Activated CD4-positive, alpha-beta T cell treated with anti-CD3 and anti-CD28 coated beads, Interleukin-2, amount 50 U/mL, for 1 hour (primary cell): Measurements from ENCODE around the gene YJU2.
A peak's percentile ranks its signal among the peaks of the same experiment; 100 is the strongest.
"Not testable (repeated sequence)": the region's sequence is repeated elsewhere in the genome, so short reads cannot be mapped to it uniquely, and the experiment has no call there.

Source experiments
- DNase-seq: peaks from one replicate; pipeline ENCODE4 v3.0.0-alpha.2; 2020

The YJU2 gene

GRCh38 chr19:4246767-4247593, at the start of gene YJU2:
TSS of gene YJU2 (plus strand) at chr19:4247080. CDS start at chr19:4247147, 67 bp downstream.
- peak; percentile 99 for DNase-seq

- DNase-seq: no peak
These were observed 49.7 kb upstream of the YJU2 start for GRCh38 chr19:4197228-4197624.

DNA sequence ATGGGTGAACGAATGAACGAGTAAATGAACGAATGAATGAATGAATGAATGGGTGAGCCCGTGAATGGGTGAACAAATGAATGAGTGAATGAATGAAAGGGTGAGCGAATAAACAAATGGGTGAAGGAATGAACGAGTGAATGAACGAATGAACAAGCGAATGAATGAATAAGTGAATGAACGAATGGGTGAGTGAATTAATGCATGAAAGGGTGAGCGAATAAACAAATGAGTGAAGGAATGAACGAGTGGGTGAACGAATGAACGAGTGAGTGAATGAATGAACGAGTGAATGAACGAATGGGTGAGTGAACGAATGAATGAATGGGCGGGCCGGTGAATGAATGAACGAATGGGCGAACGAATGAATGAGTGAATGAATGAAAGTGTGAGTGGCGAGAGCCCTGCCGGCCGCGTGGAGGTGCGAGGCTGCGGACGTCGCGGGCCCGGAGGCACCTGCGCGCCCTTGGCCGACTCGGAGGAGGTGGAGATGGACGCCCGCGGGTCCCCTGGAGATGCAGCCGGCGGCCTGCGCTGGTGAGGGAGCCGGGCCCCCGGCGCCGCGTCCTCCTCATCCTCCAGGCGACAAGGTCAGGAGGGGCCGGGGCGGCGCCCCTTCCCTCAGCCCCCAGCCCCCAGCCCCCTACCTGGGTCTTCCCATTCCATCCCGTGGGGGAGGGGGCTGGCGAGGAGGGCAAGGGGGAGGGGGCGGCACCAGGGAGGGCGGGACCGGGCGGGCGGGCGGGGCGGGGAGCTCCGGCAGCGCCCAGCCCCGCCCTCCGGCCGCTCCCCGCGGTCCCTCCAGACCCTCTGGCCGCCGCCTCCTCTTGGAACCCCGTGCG, 49.0 kb upstream of the YJU2 start:
- no peak for DNase-seq

DNA sequence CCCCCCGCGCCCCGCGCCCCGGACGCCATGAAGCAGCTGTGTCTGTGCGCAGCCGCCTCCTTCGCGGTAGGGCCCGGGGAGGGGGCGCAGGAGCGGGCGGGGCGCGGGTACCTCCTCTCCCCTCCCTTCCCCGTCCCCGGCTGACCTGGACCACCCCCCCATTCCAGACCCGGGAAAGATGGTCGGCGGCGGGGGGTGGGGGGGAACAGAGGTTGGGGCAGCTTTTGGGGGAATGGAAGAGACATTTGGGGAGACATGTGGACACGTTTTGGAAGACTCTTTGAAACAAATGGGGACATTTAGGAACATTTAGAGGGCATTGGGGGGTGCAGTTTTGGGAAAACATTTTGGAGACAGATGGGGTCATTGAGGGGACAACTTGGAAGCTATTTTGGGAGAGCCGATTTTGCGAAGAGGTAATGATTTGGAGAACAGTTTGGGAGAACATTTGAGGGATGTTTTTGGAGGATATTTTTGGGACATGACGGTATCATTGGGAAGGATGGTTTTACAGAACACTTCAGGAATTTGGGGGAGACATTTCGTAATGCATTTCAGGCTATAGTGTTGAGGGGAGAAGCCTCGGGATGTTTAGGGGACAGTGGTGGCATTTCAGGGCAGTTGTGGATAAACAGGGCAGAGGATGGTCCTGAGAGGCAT, 48.3 kb upstream of the YJU2 start:
- no peak for DNase-seq

DNA sequence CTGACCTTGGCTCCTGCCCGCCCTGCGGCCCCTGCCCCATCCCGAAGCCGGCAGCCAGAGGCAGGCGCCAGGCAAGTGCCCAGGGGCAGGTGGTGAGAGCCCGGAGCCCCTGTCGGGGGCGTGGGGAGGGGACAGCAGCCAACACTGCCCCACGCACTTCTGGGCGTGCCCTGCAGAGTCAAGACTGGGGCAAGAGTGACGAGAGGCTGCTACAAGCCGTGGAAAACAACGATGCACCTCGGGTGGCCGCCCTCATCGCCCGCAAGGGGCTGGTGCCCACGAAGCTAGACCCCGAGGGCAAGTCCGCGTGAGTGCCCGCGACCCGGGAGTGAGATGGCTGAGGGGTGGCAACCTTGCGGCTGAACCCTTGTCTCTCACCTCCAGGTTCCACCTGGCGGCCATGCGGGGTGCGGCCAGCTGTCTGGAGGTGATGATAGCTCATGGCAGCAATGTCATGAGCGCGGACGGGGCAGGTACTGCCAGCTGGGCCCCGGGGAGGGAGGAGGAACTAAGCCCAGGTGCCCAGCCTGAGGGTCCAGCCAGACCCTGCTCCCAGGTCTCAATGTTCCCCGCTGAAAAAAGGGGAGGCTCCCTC, 47.1 kb upstream of the YJU2 start:
- DNase-seq: no peak

DNA sequence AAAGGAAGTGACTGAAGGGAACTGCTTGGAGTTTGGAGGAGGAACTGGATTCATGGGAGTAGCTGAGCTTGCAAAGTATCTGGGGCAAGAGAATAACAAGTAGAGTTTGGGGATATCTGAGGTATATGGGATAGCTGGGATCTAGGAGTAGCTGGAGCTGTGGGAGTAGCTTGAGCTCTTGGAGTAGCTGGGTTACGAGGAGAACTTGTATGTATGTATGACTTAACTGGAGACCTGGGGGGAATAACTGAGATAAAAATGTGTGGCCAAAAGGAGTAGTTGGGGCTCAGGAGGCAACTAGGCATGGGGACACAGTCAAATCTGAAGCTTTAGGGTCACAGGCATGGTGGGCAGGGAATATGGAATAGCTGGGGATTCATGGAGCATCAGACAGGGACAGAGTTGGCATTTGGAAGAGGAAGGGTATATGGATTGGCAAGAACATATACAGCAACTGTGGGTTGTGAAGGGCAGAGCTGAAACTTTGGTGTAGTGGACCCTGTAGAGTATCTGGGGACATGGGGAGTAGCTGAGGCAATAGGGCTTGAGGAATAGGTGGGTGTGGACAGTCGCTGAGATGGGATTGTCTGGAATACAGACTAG, 45.8 kb upstream of the YJU2 start:
- no peak for DNase-seq

GRCh38 chr19:4201798-4202197, 45.1 kb upstream of the YJU2 start:
- no peak for DNase-seq

DNA sequence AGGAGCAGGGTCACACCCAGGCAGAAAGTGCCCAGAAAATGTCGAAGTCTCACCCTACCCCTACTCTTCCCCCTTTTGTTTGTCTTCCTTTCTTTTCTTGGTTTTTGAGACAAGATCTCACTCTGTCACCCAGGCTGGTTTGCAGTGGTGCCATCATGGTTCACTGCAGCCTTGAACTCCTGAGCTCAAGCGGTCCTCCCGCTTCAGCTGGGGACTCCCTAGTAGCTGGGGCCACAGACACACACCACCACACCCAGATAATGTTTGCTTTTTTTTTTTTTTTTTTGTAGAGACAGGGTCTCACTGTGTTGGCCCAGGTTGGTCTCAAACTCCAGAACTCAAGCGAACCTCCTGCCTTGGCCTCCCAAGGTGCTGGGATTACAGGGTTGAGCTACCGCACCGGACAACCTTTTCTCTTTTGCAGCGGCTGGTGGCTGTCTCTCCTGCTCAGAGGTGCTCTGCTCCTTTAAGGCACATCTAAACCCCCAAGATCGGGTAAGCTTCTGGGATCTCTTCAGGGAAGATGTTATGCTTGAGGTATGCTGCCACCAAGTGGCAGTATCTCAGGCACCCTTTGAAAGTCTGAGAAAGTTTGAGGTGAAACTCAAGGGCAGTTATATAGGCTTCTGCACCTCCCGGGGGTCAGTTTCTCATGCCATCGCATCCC, 39.9 kb upstream of the YJU2 start:
- DNase-seq: no peak

DNA sequence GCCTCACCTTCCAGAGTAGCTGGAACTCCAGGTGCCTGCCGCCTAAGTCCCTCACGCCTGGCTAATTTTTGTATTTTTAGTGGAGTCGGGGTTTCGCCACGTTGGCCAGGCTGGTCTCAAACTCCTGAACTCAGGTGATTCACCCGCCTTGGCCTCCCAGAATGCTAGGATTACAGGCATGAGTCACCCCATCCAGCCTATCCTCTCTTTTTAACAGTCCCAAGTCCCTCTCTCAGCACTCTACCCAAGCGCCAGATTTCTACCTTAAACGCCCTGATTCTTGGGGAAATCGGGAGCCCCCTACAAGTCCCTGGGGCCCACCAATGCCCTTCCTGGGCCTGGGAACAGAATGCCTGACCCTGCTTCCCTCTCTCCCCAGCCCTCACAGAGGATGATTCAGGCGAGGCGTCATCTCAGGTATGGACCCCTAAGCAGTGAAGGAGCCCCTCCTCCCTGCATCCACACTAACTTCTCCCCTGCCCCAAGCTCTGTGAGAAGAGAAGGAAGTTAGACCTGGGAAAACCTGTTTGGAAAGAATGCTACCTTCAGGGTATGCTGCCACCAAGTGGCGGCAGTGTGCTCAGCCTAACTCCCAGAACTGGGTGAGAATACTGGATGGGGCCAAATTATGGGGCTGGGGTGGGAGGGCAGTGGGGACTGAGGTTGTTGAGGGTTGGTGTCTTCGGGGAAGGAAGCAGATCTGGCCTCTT, 38.3 kb upstream of the YJU2 start:
- no peak for DNase-seq

- no peak for DNase-seq
These were observed 36.6 kb upstream of the YJU2 start for GRCh38 chr19:4210166-4210731.

DNA sequence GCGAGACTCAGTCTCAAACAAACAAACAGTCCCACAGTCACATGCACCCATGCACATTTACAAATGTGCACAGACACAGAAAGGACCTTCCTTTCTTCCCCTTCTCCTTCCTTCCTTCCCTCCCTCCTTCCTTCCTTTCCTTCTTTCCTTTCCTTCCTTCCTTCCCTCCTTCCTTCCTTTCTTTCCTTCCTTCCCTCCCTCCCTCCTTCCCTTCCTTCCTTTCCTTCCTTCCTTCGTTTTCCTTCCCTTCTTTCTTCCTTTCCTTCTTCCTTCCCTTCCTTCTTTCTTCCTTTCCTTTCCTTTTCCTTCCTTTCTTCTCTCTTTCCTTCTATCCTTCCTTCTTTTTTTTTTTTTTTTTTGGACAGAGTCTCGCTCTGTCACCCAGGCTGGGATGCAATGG, 33.8 kb upstream of the YJU2 start:
- DNase-seq: no peak

DNA sequence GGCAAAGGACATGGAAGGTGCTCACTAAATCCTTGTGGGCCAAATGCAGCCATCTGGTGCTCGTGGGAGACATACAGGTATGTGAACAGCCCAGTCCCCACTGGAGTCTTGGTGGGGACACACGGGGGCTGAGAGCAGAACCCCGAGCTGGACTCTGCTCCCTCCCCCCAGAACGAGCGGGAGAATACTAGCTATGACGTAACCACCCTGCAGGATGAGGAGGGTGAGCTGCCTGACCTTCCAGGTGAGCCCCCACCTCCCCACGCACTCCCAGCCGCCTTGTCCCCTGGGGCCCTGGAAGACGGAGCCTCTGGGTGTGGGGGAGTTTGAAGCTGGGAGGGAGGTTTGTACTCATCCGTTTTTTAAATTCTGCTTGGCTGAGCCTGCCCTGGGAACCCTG, 31.1 kb upstream of the YJU2 start:
- DNase-seq: no peak

GRCh38 chr19:4216846-4217245, 30.0 kb upstream of the YJU2 start:
- no peak for DNase-seq

DNA sequence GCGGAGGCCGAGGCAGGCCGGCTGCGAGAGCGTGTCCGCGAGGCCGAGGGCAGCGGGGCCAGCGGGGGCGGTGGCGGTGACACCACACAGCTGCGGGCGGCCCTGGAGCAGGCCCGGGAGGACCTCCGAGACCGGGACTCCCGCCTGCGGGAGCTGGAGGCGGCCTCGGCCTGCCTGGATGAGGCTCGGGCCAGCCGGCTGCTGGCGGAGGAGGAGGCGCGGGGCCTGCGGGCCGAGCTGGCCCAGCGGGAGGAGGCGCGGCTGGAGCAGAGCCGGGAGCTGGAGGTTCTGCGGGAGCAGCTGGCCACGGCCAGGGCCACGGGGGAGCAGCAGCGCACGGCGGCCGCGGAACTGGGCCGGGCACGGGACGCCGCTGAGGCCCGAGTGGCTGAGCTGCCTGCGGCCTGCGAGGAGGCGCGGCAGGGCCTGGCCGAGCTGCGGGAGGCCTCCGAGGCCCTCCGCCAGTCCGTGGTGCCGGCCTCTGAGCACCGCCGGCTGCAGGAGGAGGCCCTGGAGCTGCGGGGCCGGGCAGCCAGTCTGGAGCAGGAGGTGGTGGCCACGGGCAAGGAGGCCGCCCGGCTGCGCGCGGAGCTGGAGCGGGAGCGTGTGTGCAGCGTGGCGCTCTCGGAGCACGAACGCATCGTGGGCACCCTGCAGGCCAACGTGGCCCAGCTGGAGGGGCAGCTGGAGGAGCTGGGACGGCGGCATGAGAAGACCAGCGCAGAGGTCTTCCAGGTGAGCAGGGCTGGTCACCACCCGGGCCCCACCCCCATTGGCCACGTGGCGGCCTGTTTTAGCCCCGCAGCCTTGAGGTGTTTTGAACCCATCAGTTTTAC, 29.2 kb upstream of the YJU2 start:
- DNase-seq: no peak

- not testable (repeated sequence) for DNase-seq
These were observed 28.4 kb upstream of the YJU2 start for GRCh38 chr19:4218523-4218922.

DNA sequence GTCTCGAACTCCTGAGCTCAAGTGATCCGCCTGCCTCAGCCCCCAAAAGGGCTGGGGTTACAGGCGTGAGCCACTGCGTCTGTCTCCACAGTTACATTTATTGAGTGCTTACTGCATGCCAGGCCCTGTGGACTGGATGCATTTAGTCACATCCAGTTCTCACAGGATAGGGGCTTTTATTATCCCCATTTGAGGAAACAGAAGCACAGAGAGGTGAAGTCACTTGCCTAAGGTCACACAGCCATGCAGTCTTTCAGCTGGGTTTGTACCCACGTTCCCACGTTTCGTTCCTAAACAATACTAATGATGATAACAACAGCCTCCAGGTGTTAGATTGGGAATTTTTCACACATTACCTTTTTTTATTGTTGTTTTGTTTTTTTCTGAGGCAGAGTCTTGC, 26.7 kb upstream of the YJU2 start:
- no peak for DNase-seq

GRCh38 chr19:4224470-4224869, 22.4 kb upstream of the YJU2 start:
- DNase-seq: no peak

DNA sequence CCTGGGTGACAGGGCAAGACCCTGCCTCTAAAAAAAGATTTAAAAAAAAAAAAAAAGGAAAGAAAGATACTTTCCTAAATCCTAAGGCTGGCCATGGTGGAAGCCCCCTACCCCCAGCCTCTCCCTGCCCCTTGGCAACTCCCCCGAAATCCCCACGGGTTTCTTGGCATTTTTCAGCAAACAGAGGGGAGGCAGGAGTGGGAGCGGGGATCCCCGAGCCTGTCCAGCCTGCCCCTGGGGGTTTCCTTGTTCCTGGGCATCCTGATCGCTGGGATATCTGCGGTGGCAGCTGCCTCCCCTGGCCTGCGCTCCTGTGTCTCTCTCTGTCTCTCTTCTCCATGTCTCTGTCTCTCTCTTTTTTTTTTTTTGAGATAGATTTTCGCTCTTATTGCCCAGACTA, 21.0 kb upstream of the YJU2 start:
- DNase-seq: no peak

- DNase-seq: no peak
These were observed 19.1 kb upstream of the YJU2 start for GRCh38 chr19:4227771-4228170.

GRCh38 chr19:4228765-4229178, 18.1 kb upstream of the YJU2 start:
- no peak for DNase-seq
